Astrocyte of the cerebellum (primary cell): ENCODE data around the gene ZNF571.

Experiments used
- DNase-seq: peaks from one replicate; pipeline ENCODE4 v3.0.0-alpha.2; 2011; ENCODE audit warnings: low read depth
- H3K4me3 ChIP-seq: 2 replicates; pipeline ENCODE4 v1.5.1; 2011; ENCODE audit warnings: mild to moderate bottlenecking, low read depth, low read length, moderate library complexity
- in situ Hi-C: cut with HindIII; loops from 2 replicates; pipeline ENCODE4 v1.10.0; 2017; ENCODE audit warnings: low sequenced_read_pairs
- TF ChIP-seq, protein P1 (sequence below): IDR thresholded peaks from 2 replicates; pipeline ENCODE4 v1.5.1; 2012; ENCODE audit warnings: low read length, low read depth, moderate library complexity, mild to moderate bottlenecking; ENCODE audit errors: missing control alignments

Gene ZNF571

DNA sequence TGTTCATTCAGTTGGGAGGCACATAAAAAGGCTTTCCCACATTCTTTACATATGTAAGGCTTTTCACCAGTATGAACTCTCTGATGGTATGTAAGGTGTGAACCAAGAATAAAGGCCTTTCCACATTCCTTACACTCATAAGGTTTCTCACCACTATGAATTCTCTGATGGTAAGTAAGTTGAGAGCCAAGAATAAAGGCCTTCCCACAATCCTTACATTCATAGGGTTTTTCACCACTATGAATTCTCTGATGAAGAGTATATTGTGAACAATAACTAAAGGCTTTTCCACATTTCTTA, 29.3 kb downstream of the ZNF571 start:
- no peak for DNase-seq
- no peak overlapping the region for H3K4me3 ChIP-seq
- in situ Hi-C loops, result no loop called here
- TF ChIP-seq, protein P1, sequence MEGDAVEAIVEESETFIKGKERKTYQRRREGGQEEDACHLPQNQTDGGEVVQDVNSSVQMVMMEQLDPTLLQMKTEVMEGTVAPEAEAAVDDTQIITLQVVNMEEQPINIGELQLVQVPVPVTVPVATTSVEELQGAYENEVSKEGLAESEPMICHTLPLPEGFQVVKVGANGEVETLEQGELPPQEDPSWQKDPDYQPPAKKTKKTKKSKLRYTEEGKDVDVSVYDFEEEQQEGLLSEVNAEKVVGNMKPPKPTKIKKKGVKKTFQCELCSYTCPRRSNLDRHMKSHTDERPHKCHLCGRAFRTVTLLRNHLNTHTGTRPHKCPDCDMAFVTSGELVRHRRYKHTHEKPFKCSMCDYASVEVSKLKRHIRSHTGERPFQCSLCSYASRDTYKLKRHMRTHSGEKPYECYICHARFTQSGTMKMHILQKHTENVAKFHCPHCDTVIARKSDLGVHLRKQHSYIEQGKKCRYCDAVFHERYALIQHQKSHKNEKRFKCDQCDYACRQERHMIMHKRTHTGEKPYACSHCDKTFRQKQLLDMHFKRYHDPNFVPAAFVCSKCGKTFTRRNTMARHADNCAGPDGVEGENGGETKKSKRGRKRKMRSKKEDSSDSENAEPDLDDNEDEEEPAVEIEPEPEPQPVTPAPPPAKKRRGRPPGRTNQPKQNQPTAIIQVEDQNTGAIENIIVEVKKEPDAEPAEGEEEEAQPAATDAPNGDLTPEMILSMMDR, result no peak

DNA sequence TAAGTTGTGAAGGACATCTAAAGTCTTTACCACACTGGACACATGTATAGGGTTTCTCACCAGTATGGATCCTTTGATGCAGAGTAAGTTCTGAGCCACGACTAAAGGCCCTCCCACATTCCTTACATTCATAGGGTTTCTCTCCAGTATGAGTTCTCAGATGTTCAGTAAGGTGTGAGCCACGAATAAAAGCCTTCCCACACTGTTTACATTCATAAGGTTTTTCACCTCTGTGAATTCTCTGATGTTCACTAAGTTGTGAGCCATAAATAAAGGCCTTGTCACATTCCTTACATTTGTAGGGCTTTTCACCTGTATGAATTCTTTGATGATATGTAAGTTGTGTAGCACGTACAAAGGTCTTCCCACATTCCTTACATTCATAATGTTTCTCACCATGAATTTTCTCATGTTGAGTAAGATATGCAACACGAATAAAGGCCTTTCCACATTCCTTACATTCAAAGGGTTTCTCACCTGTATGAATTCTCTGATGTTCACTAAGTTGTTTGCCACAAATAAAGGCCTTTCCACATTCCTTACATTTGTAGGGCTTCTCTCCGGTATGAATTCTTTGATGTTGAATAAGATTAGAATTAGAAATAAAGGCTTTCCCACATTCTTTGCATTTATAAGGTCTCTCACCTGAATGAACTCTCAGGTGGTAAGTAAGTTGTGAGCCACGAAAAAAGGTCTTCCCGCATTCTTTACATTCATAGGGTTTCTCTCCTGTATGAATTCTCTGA, 29.8 kb downstream of the ZNF571 start:
- no peak for DNase-seq
- in situ Hi-C loops, result no loop called here
- TF ChIP-seq, protein P1, result no peak
- H3K4me3 ChIP-seq, result no peak overlapping the region

DNA sequence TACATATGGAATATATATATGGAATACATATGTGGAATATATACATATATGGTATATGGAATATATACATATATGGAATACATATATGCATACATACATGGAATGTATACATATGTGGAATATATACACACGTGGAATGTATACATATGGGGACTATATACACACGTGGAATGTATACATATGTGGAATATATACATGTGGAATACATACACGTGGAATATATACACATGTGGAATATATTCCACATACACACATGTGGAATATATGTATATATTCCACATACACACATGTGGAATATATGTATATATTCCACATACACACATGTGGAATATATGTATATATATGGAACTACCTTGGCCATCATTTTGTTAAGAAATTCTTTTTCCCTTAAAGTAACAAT, 31.1 kb downstream of the ZNF571 start:
- no peak overlapping the region for H3K4me3 ChIP-seq
- TF ChIP-seq, protein P1, result no peak
- in situ Hi-C loops, result no loop called here
- DNase-seq, result no peak

DNA sequence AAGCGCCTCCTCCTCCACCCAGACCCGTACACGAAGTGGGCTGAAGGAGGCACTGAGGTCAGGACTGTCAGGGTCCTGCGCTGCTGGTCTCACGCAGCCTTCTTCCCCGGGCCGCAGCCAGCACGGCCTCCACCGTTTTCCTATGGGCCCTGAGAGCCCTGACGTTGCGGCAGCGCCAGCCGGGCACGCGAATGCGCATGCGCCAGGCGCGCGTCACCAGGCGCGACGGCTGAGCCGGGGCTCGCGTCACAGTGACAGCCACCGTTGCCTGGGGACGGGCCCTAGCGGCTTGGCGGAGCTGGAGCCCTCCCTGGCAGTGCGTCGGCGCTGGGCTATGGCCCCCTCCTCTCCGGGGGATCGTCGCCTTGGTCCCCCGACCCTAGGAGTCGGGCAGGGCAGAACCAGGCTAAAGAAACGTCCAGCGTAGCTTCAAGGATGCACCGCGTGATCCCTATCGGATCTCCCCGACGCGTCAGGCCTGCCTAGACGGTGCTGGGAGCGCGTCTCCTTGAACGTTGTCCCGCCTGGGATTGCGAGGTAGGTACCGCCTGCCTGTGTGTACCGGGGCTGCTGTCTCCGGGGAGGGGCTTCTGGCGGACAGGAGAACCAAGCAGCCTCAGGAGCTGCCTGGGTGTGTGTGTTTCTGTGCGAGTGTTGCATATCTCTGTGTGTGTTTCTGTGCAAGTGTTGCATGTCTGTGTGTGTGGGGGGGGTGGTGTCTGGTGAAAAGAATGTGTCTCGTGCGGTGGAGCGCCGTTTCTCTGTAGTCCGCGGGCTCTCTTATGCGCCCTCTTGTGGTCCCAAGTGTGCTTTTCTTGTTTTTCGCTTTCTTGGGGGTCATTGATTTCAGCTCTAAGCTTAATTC, 43.2 kb downstream of the ZNF571 start:
- TF ChIP-seq, protein P1, result peak; percentile 35
- peak; percentile 9 for DNase-seq
- H3K4me3 ChIP-seq, result peak overlapping the region; percentile 53
- in situ Hi-C loops, result no loop called here

DNA sequence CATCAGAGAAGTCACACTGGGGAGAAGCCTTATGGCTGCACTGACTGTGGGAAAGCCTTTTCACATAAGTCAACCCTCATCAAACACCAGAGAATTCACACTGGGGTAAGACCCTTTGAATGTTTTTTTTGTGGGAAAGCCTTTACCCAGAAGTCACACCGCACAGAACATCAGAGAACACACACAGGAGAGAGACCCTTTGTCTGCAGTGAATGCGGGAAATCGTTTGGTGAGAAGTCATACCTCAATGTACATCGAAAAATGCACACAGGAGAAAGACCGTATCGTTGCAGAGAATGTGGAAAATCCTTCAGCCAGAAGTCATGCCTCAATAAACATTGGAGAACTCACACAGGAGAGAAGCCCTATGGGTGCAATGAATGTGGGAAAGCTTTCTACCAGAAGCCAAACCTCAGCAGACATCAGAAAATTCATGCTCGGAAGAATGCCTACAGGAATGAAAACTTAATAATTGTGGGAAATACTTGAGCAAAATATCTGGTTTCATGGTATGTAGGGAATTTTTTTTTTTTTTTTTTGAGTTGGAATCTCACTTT, 57.1 kb downstream of the ZNF571 start:
- in situ Hi-C loops, result no loop called here
- TF ChIP-seq, protein P1, result no peak
- H3K4me3 ChIP-seq, result no peak overlapping the region
- DNase-seq, result no peak

DNA sequence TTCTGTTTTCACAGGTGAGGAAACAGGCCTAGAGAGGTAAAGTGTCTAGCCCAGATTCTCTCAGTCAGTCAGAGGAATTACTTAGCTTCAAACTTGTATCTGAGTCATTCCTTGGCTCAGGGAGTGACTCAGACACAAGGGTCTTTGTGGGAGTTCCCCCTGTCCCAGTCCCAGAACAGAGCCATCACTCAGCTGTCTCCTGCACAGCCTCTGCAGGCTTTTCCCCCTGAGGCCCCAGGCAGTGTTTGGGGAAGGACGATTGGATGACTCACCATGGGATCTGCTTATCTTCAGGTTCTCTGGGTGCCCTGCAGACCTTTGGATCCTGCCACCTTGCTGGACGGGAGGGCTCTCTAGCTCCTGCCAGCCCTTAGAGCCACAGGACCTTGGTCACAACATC, 74.7 kb downstream of the ZNF571 start:
- in situ Hi-C loops, result no loop called here
- TF ChIP-seq, protein P1, result no peak
- DNase-seq, result no peak

More for the DNA sequence above, 74.7 kb downstream of the ZNF571 start:
- H3K4me3 ChIP-seq, result no peak overlapping the region
